CD4-positive, alpha-beta T cell treated with Interleukin-1 beta for 1 hour (primary cell): ENCODE data around the gene RPA1.
"Not testable (repeated sequence)": the region's sequence is repeated elsewhere in the genome, so short reads cannot be mapped to it uniquely, and the experiment has no call there.

Experiments used
- DNase-seq, 2 donors: peaks; one replicate each; pipeline ENCODE4 v3.0.0-alpha.2; 2020 to 2022

Gene RPA1

DNA sequence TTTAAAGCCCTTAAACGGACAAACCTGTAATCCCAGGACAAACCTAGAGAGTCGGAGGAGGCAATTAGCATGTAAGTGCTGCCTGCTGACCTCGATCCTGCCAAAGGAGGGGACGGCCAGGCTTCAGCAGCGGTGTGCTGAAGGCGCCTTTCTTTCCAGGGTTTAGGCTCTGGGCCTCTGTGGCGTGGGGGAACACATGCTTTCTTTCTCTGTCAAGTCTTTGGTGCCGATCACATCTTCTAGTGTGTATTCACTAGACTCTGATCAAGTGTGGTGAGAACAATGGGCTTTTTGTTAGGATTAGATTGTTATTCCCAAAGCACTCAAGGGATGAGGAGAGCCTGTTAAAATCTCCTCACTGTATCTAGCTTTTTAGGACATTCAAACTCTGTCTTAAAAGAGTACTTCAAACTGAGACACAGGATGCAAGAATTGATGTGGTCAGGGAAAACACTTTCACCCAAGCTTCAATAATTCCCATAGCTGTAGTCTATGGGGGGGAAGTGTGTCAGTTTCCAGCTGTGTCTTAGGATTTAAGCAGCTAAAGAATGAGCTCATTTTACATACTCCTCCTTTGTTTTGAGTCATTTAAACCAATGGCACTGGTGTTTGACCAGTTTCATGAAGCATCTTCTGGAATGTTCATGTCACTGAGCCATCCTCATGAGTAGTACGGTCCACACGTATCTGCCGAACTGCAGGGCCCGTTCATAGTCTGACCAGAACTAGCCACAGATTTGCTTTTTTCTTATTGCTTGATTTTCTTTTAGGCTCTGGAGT is 51.2 kb downstream of the RPA1 start:
- DNase-seq = no peak

- peak in 1 of 2 donors; percentile 46 for DNase-seq
Observed at GRCh38 chr17:1882836-1883235, 53.0 kb downstream of the RPA1 start.

DNA sequence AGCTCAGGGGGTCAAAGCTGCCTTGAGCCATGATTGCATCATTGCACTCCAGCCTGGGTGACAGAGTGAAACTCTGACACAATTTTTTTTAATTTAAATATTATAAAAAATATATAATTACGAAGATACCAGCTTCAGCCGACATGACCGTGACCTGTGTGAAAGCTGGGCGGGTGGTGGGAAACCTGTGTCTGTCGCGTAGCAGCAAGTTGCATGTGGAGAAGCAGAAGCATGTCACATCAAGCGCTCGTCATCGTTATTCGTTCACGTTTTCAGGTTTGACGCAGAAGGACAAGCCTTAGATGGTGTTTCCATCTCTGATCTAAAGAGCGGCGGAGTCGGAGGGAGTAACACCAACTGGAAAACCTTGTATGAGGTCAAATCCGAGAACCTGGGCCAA is 53.7 kb downstream of the RPA1 start:
- no peak for DNase-seq

DNA sequence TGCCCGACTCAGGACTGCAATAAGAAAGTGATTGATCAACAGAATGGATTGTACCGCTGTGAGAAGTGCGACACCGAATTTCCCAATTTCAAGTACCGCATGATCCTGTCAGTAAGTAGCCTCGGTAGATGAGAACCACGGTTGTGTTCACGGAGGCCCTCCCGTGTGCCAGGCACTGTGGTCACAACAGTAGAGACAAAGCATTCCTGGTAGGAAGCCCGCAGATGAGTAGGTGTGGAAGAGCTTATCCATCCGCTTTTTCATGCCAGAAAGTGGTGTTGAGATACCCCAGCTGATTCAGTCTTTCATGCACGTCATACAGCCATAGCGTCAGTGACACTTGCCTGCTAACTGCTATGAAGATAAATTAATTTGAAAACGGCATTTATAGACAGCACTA is 58.9 kb downstream of the RPA1 start:
- DNase-seq = no peak

DNA sequence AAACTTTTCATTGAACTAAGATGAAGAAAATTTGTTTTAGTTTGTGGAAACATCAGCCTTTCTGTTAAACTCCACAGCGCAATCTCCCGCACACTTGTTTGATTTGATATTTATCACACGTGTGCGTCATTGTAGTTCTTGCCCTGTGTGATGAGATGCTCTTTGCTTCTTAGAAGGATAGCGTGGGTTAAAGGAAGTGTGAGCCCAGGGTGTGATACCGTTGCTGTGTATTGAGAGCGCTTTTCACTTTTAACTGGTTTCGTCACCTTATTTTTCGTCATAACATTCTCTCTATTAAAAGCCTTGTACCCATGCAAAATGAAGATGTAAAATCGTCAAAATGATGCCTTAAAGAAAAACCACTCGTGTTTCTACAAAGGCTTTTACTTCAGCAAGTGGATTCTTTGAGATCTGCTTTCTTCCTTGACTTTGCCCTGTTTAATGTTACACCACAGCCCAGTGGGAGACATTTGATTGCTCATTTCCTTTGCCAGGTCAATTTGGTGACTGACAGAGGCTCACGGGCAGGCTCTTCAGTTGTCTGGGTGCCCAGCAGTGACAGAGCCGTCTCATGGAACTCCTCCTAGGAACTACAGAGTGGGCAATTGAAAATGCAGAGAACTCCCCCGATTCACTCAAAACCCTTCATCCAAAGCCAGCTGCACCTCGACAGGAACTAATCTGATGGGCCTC is 61.1 kb downstream of the RPA1 start:
- DNase-seq = peak; percentile 13 to 30

DNA sequence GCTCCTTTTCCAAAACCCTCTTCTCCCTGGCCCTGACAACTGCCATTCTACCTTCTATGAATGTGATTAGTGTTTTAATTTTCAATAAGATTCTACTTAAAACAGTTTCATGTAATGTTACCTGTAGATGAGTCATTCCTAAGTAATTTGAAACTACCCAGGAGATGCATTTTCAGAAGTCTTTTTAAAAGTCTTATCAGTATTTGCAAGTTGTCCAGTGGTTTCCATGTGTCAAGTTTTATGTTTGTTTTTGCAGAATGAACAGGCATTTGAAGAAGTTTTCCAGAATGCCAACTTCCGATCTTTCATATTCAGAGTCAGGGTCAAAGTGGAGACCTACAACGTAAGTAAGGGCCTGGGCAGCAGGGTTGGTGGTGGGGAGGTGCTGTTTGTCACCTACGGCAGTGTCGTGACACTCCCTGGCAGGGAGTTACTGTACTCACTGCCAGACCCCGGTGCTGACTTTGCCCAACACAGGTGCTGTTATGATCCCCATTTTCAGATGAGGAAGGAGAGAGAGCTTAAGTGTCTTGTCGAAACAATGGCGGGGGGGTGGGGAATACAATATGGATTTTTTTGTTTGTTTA is 65.0 kb downstream of the RPA1 start:
- no peak for DNase-seq

DNA sequence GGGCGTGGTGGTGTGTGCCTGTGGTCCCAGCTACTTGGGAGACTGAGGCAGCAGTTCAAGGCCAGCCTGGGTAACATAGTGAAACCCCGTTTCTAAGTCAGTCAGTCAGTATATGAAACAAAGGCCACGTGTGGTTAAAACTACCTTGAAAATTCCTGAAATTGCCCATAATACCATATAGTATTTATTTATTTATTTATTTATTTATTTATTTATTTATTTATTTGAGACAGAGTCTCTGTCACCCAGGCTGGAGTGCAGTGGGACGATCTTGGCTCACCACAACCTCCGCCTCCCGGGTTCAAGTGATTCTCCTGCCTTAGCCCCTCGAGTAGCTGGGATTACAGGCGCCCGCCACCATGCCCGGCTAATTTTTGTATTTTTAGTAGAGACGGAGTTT is 65.7 kb downstream of the RPA1 start:
- not testable (repeated sequence) for DNase-seq

DNA sequence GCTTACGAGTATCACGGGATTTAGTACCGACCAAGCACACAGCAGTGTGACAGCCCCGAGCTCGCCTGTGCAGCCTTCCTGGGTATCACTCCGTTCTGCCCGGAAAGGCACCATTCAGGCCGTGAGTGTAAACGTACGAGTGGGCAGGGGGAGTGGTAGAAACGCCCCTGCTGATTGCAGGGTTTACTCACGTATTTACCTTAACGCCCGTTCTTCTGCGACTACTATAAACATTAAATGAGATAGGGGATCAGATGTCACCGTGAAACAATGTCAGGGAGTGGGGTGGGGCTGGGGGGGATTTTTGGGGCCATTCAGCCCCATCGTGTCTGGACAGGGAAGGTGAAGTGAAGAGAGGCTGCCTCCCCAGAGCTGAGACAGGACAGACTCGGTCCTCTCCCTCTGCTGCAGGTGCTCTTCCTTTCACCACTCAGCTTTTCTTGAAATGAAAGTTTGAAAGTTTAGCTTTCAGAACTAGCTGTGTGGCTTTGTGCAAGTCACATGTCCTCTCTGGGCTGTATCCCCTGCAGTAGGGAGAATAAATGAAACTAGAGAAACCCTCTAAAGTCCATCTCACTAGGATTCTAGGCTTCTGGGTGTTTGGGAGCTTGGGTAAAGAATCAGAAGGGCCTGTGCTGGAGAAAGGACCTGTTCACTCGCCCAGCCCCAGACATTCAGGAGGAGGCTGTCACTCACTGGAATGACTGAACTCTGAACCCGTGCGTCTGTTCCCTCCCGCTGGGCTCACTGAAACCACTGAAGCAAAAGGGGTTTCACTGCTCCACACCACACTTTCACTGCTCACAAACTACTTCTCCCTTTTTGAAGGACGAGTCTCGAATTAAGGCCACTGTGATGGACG is 66.7 kb downstream of the RPA1 start:
- DNase-seq = no peak

- DNase-seq = no peak
Observed at GRCh38 chr17:1897105-1897656, 67.4 kb downstream of the RPA1 start.

DNA sequence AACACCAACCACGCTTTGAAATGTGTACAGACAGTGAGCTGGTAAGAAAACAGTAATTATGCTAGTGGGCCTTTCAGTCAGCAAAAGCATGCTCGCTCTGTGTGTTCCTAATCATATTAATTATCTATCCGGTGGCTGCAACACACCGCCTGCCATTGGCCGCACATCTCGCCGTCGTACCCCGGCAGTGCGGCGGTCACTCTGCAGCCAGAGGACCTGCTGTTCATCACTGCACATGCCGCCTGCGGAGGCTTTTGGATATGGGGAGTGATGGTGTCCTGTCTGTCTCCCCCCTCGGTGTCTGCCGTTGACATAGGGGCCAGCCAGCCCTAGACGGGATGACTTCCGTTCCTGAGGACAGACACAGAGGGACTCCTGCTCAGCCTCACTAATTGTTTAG is 68.5 kb downstream of the RPA1 start:
- no peak for DNase-seq

- no peak for DNase-seq
Observed at GRCh38 chr17:1898872-1899271, 69.1 kb downstream of the RPA1 start.

- DNase-seq = no peak
Observed at GRCh38 chr17:1899403-1900000, 69.7 kb downstream of the RPA1 start.

DNA sequence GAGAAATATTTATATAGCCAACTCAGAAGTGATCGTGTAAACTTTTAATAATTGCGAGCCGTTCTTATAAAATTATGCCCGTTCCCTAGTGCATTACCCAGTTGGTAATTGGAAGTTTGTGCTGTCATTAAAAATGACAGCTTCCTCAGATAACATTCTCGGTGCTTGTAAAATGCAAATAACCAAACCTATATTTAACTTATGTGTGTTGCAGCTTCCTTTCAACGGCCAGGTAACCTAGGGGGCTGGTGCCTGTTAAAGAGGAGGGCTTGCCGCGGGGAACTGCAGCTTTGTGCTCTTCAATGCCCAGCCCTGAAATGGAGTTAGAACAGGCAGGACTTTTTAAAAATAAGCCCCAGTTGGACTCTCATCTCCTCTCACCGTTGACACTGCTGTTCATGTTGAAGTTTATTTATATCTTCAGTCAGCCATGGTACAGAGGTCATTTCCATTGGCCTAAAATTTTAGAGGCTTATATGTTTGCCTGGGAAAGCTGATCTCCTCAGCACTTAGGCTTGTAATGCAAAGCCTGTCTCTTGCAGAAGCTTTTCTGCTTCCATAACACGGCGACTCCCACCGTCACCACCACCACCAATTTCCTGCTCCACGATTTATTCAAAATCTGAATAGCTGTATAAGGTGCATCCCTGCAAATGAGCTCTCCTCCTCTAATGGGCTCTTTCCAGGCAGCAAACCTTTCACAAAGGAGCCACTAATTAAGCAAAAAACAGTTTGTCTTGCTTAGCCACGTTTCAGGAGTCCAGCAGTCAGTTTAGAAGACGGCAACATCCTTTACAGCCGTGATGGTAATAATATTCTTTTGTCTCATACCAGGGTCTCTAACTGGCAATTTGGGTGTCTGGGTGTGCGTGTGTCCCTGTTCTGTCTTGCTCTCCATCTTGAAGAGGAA is 74.7 kb downstream of the RPA1 start:
- DNase-seq = no peak

- DNase-seq = no peak
Observed at GRCh38 chr17:1905190-1905913, 75.5 kb downstream of the RPA1 start.

GRCh38 chr17:1906662-1907101 is 76.9 kb downstream of the RPA1 start:
- no peak for DNase-seq

GRCh38 chr17:1907216-1907631 is 77.4 kb downstream of the RPA1 start:
- no peak for DNase-seq

DNA sequence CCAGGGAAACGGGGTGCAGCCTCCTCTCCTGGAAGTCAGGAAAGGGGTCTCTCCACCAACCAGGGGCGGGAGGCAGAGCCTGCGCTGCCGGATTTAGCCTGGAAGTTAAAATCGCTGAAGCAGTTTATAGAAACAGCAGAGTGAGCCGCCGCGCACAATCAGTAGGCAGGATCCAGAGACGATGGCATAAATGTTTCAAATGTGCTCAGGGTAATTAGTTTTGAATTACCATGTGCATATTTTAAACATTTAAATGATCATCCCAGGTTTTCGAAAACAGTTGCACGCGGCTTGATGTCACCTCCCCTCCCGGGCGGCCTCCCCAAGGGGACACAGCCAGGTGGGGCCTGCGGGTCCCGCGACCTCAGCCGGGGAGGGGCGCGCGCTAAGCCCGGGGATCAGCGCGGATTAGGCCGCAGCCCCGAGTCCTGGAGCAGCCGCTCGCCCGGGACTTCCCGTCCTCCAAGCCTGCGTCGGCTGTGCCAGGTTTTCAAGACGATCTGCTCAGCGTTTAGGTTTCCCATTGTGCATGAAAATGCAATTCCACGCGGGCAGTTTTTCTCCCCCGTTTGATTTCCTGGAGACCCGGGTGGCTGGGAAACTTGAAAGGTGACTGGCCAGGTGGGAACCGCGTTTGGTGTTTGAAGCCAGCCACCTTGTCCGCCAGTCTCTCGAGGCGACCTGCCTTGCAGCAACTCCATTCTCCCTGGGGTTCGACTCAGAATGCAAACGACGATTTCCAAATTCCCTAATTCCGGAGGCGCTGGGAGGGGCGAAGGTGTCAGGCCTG is 78.3 kb downstream of the RPA1 start:
- DNase-seq = peak in 1 of 2 donors; percentile 3

DNA sequence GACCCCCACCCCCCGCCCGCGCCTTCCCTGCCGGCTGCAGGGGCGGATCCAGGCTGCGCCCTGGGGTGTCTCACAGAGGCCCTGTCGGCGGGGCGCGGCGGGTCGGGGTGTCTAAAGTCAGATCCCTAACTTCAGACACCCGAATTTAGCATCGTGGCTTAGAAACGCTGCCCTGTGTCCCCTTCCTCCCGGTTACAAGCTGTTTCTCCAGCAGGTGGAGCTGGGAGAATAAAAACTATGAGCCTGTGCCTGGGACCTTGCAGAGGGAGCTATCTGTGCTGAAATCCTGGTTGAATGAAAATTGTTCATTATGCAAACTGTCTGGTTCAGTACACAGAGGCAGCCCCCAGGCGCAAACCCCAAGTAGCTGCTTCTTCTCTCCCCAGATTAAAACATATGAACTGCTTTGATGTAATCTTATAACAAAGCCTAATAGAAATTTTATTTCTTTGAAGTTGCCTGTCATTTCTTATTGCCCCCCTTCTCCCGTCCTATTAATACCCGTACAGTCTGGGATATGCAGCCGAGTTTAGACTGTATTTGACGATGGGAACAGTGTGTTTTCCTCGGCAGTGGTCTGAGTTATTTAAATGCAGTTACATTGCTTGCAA is 79.0 kb downstream of the RPA1 start:
- DNase-seq = peak; percentile 13 to 51

- DNase-seq = no peak
Observed at GRCh38 chr17:1909985-1910384, 80.2 kb downstream of the RPA1 start.
